GM23248 (cell line): ENCODE results near the gene ANO10. TPM values are rescaled to one million over a fixed set of nuclear protein-coding genes. Genes with fewer than 3 reads are reported as not detected.

Experiments
- DNase-seq: peaks from one replicate; pipeline ENCODE4 v3.0.0-alpha.2; 2015
- H2AFZ ChIP-seq: fragments of 200-600 bp; sonication (generic); 2 replicates; pipeline ENCODE4 v1.6.1; 2016; ENCODE audit warnings: antibody characterized with exemption
- H3F3A ChIP-seq: fragments of 200-600 bp; sonication (generic); 2 replicates; pipeline ENCODE4 v1.6.1; 2016; ENCODE audit warnings: mild to moderate bottlenecking, antibody characterized with exemption, mixed run types; ENCODE audit not compliant: insufficient read depth
- H3K27ac ChIP-seq: fragments of 200-600 bp; sonication (generic); 2 replicates; pipeline ENCODE4 v1.5.1; 2016; ENCODE audit warnings: mild to moderate bottlenecking
- H3K27me3 ChIP-seq: fragments of 200-600 bp; sonication (generic); replicated peaks from 2 replicates; pipeline ENCODE4 v1.6.1; 2016; ENCODE audit warnings: mild to moderate bottlenecking; ENCODE audit not compliant: insufficient read depth
- H3K36me3 ChIP-seq: fragments of 200-600 bp; sonication (generic); 2 replicates; pipeline ENCODE4 v1.6.1; 2016; ENCODE audit warnings: low read depth, mild to moderate bottlenecking
- H3K4me1 ChIP-seq: fragments of 200-600 bp; sonication (generic); 2 replicates; pipeline ENCODE4 v1.6.1; 2016; ENCODE audit warnings: mild to moderate bottlenecking; ENCODE audit not compliant: insufficient read depth
- H3K4me2 ChIP-seq: fragments of 200-600 bp; sonication (generic); one replicate; pipeline ENCODE4 v1.6.1; 2016; ENCODE audit warnings: mild to moderate bottlenecking; ENCODE audit not compliant: unreplicated experiment
- H3K4me3 ChIP-seq: fragments of 200-600 bp; sonication (generic); 2 replicates; pipeline ENCODE4 v1.5.1; 2016; ENCODE audit warnings: mild to moderate bottlenecking
- H3K79me2 ChIP-seq: fragments of 200-600 bp; sonication (generic); 2 replicates; pipeline ENCODE4 v1.6.1; 2016; ENCODE audit warnings: mild to moderate bottlenecking; ENCODE audit not compliant: insufficient read depth
- H3K9ac ChIP-seq: fragments of 200-600 bp; sonication (generic); 2 replicates; pipeline ENCODE4 v1.6.1; 2016; ENCODE audit warnings: mild to moderate bottlenecking
- H3K9me2 ChIP-seq: fragments of 200-600 bp; sonication (generic); 2 replicates; pipeline ENCODE4 v1.6.1; 2016; ENCODE audit warnings: mixed run types, mild to moderate bottlenecking, moderate library complexity; ENCODE audit not compliant: insufficient read depth
- H3K9me3 ChIP-seq: fragments of 200-600 bp; sonication (generic); one replicate; pipeline ENCODE4 v1.6.1; 2017; ENCODE audit warnings: low read depth
- H4K20me1 ChIP-seq: fragments of 200-600 bp; sonication (generic); 2 replicates; pipeline ENCODE4 v1.6.0; 2016; ENCODE audit not compliant: insufficient read depth
- EZH2 ChIP-seq: fragments of 200-600 bp; sonication (generic); IDR thresholded peaks from 2 replicates; pipeline ENCODE4 v1.6.1; 2018; ENCODE audit warnings: antibody characterized with exemption, mild to moderate bottlenecking; ENCODE audit not compliant: insufficient read depth, poor library complexity, severe bottlenecking
- EZH2phosphoT487 ChIP-seq: fragments of 200-600 bp; sonication (generic); IDR thresholded peaks from 2 replicates; pipeline ENCODE4 v1.6.1; 2018; ENCODE audit warnings: antibody characterized with exemption, moderate library complexity, mild to moderate bottlenecking, low read depth; ENCODE audit not compliant: insufficient read depth
- WGBS, 2 experiments: methylation state at CpG; one replicate each; pipeline ENCODE4 v1.1.6; 2015 to 2017; ENCODE audit warnings: low lambda C conversion rate in 2 of 2, low coverage in 1 of 2; ENCODE audit errors: missing lambda C conversion rate in 2 of 2; 5-methylcytosine and 5-hydroxymethylcytosine counted together
- in situ Hi-C: fragments of 300-500 bp; cut with MboI; formaldehyde crosslinking; loops from 2 replicates; pipeline ENCODE4 v1.15.0; 2020
- polyA plus RNA-seq: library from polyadenylated mRNA; unstranded; fragments of >200 nt; fragmentation: Nextera tagmentation; extraction: Ambion mirVana; gene quantifications from 2 replicates; pipeline ENCODE4 v1.2.1, GENCODE V29; 2016
- total RNA-seq: library from RNA; depleted of rRNA; stranded (reverse); fragments of >200 nt; shearing (Covaris generic); gene quantifications from 2 replicates; pipeline ENCODE4 v1.2.3, GENCODE V29; 2014

ANO10 gene
- total and polyA plus RNA-seq, 2 experiments from 2014 or later = 51.1 to 73.2 TPM

- WGBS, 2 experiments = 62 to 74% methylated on average over 3 of the region's 3 CpGs
- DNase-seq = peak; percentile 94
Observed at GRCh38 chr3:43531835-43532234, 90.0 kb downstream of the ANO10 start.

DNA sequence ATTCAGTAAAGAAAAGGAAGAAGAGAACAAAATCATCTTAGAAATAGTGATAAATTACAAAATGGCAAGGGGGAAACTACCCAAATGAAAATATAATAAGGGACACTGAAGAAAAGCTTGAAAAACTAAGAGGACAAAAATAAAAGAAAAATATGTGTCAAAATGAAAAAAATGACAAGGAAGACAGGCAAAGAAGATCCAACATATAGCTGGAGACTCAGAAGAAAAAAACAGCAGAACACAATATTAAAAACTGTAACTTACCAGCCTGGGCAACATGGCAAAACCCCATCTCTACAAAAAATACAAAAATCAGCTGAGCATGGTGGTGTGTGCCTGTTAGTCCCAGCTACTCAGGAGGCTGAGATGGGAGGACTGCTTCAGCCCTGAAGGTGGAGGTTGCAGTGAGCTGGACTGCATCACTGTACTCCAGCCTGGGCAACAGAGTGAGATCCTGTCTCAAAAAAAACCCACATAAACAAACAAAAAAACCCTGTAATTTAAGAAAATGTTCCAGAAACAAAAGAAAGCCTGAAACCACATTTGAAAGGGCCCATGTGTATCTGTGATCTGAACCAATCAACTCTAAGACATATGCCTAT lies 93.2 kb downstream of the ANO10 start:
- Histone ChIP-seq H3K27ac (no peak overlapping the region), H3K9ac (no peak overlapping the region), H3K4me1 (peaks cover 16% of the 10 kb centered on the region), H3K9me3 (no peaks in the 10 kb centered on the region), H2AFZ (no peak overlapping the region), H3K4me2 (no peak overlapping the region), H3K79me2 (no peaks in the 10 kb centered on the region), H3K4me3 (no peak overlapping the region), H3K9me2 (no peaks in the 10 kb centered on the region), H3F3A (peaks cover 15% of the 10 kb centered on the region), H4K20me1 (no peaks in the 10 kb centered on the region), H3K27me3 (no peaks in the 10 kb centered on the region), H3K36me3 (no peaks in the 10 kb centered on the region; the same call in 1 of the 2 replicates)
- DNase-seq = no peak
- no peak for TF ChIP-seq EZH2
- TF ChIP-seq EZH2phosphoT487 = no peak
- in situ Hi-C loops = loop anchor here (25.0 kb wide), 1 partner anchor 659 kb away; no protein-coding TSS in a partner anchor

More at GRCh38 chr3:43531835-43532234, 90.0 kb downstream of the ANO10 start:
- H3K27ac ChIP-seq = peak overlapping the region; percentile 68
- peaks cover 15% of the 10 kb centered on the region for H3F3A ChIP-seq
- no peak overlapping the region for H3K4me3 ChIP-seq
- H3K79me2 ChIP-seq = no peaks in the 10 kb centered on the region
- no peaks in the 10 kb centered on the region for H4K20me1 ChIP-seq
- TF ChIP-seq EZH2phosphoT487 (no peak), EZH2 (no peak)
- no peak overlapping the region; the same call in 1 of the 2 replicates for H3K9ac ChIP-seq
- H3K4me2 ChIP-seq = no peak overlapping the region
- H3K4me1 ChIP-seq = peaks cover 12% of the 10 kb centered on the region
- no peaks in the 10 kb centered on the region for H3K9me3 ChIP-seq
- H2AFZ ChIP-seq = no peak overlapping the region
- no peaks in the 10 kb centered on the region for H3K27me3 ChIP-seq
- in situ Hi-C loops = loop anchor here (25.0 kb wide), 1 partner anchor 655 kb away; no protein-coding TSS in a partner anchor
- no peaks in the 10 kb centered on the region for H3K9me2 ChIP-seq
- no peaks in the 10 kb centered on the region; the same call in 1 of the 2 replicates for H3K36me3 ChIP-seq

DNA sequence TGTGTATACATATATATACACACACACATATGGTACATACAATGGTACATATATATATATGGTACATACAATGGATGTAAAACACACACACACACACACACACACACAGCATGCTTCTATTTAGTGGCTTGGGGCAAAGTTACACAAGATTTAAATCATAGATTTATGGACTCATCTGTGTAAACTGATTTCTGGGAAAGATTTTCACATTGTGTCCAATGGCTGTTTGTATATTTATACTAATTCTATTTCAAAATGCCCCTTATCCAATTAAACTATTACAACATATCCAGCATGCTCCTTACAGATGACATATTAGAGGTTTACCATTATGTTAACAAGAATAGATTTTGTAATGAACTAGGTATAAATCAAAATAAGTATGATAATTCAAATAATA lies 94.9 kb downstream of the ANO10 start:
- H4K20me1 ChIP-seq = no peaks in the 10 kb centered on the region
- peaks cover 11% of the 10 kb centered on the region for H3F3A ChIP-seq
- H2AFZ ChIP-seq = no peak overlapping the region
- no peaks in the 10 kb centered on the region for H3K9me2 ChIP-seq
- no peak overlapping the region for H3K27ac ChIP-seq
- TF ChIP-seq EZH2phosphoT487 (no peak), EZH2 (no peak)
- H3K79me2 ChIP-seq = no peaks in the 10 kb centered on the region
- no peaks in the 10 kb centered on the region; the same call in 1 of the 2 replicates for H3K36me3 ChIP-seq
- no peak overlapping the region for H3K9ac ChIP-seq
- no peaks in the 10 kb centered on the region for H3K27me3 ChIP-seq
- no peak overlapping the region for H3K4me3 ChIP-seq
- no peaks in the 10 kb centered on the region for H3K9me3 ChIP-seq
- DNase-seq = no peak
- no peak overlapping the region for H3K4me2 ChIP-seq
- in situ Hi-C loops = loop anchor here (25.0 kb wide), 1 partner anchor 660 kb away; no protein-coding TSS in a partner anchor
- H3K4me1 ChIP-seq = peaks cover 14% of the 10 kb centered on the region

GRCh38 chr3:43525941-43526607 lies 95.7 kb downstream of the ANO10 start:
- Histone ChIP-seq H3K4me2 (no peak overlapping the region), H3F3A (peaks cover 4% of the 10 kb centered on the region; the same call in 1 of the 2 replicates), H3K36me3 (no peaks in the 10 kb centered on the region; the same call in 1 of the 2 replicates), H3K4me1 (0 out of 2 replicates have a peak, but pooled peaks cover 6% of the 10 kb centered on the region), H3K27ac (no peak overlapping the region), H3K79me2 (no peaks in the 10 kb centered on the region), H3K9me3 (no peaks in the 10 kb centered on the region), H3K9ac (no peak overlapping the region), H4K20me1 (no peaks in the 10 kb centered on the region), H3K4me3 (no peak overlapping the region), H3K27me3 (no peaks in the 10 kb centered on the region), H3K9me2 (no peaks in the 10 kb centered on the region), H2AFZ (no peak overlapping the region)
- peak; percentile 38 for DNase-seq
- in situ Hi-C loops = loop anchor here (25.0 kb wide), 1 partner anchor 661 kb away; no protein-coding TSS in a partner anchor
- WGBS, 2 experiments = 96 to 97% methylated on average over 4 of the region's 4 CpGs
- TF ChIP-seq EZH2phosphoT487 (no peak), EZH2 (no peak)
